NCI-H1048 (cell line): ENCODE measurements around the gene TYROBP.
"Not testable (repeated sequence)": the region's sequence is repeated elsewhere in the genome, so short reads cannot be mapped to it uniquely, and the experiment has no call there.

Experiments used
- DNase-seq: peaks from one replicate; lab custom pipeline; 2025; lab: John Stamatoyannopoulos, UW

TYROBP gene

DNA sequence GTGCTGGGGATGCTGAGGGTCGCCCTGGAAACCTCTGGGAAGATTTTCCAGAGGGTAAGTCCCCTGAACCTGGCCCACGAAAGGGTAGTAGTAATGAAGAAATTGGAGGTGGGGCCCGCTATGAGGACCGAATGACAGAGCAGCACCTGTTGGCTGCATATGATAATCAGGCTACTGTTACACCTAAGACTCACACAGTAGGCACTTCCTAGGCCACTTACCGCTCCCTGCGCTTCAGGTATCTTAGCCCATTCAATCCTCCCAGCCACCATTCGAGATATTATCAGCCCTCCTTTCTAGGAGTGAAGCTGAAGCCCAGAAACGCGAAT, 23.7 kb upstream of the TYROBP start:
- DNase-seq: no peak

DNA sequence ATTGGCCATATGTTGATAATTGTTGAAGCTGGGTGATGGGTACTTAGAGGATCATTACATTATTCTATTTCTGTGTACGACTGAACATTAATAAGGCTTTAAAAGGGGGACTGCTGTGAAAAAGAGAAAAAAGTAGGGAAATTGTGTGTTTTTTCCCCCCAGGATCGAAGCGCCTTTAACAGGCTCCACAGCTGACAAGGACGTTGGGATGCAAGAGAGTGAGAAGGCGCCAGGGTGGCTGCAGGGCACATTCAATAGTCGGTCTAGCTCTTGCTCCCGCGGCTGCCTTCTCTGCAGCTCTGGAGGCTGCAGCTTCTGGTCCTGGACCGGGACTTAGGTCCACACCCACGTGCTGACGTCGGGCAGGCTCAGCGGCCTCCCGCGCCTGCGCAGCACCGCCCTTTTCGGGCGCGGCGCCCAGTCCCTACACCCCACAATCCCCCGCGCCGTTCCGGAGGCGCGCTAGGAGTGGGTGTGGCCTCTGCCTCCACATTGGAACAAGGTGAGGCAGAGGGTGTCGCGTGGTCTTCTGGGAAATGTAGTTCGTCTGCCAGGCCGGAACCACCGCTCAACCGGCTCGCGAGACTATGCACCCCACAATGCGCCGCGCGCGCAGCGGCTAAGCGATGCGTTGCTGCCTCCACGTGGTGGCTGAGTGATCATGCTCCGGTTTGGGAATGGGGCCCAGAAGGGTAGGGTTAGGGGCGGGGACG, 23.2 kb upstream of the TYROBP start:
- peak; percentile 97 for DNase-seq

DNA sequence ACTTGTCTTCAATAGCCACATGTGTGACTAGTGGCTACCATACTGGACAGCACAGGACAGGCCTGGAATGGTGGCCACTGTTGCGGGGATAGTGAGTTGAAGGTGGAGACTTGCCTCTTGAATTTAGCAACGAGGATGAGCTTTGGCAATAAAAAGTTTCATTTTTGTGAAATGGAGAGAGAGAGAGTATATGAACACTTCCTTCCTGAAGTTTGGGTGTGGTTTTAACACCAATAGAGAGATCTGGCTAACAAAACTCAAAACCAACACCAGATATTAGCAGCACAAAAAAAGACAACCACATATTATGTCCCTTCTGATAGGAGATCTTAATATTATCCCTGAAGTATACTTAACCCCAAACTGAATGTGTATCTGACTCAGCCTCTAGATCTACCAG, 21.8 kb upstream of the TYROBP start:
- no peak for DNase-seq

DNA sequence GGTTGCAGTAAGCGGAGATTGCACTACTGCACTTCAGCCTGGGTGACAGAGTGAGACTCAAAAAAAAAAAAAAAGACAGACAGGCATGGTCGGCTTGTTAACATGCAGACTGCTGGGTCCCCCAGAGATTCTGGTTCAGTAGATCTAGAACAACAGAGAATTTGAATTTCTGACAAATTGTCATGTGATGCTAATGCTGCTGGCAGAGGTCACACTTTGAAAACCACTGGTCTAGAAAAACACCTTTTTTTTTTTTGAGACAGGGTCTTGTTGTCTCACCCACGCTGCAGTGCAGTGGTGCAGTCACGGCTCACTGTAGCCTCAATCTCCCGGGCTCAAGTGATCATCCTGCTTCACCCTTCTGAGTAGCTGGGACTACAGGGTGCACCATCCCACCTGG, 20.4 kb upstream of the TYROBP start:
- DNase-seq: no peak

DNA sequence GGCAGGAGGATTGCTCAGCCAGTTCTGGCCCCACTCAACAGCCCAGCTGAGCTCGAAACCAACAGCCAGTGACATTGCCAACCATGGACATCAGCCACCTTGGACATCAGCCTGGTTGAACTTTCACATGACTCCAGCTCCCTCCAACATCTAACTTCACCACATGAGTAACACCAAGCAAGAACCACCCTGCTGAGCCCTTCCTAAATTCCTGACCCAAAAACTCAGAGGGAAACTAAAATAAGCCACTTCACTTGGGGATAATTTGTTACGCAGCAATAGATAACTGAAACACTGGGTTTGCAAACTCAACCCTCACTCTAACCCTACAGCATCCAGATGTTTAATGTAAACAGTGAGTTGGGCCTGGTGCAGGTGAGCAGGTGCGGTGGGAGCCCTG, 17.4 kb upstream of the TYROBP start:
- DNase-seq: no peak

DNA sequence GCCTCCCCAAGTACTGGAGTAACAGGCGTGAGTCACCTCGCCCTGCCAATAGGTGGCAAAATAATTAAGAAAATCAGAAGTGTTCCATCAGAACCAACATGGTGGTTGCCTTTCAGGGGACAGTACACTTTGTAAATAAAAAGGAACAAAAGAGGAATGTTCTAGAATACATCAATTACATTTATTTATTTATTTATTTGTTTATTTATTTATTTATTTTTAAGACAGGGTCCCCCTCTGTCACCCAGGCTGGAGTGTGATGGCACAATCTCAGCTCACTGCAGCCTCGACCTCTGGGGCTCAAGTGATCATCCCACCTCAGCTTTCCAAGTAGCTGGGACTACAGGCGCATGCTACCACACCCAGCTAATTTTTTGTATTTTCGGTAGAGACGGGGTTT, 12.9 kb upstream of the TYROBP start:
- no peak for DNase-seq

DNA sequence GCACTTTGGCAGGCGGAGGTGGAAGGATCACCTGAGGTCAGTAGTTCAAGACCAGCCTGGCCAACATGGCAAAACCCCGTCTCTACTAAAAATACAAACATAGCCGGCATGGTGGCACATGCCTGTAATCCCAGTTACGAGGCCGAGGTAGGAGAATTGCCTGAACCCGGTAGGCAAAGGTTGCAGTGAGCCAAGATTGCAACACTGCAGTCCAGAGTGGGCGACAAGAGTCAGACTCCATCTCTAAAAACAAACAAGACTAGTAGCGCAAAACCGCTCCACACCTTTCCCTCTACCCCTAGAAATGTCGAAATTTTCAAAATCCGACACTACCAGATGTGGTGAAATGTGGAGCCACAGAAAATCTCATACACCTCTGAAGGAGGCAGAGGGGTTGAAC, 11.2 kb upstream of the TYROBP start:
- DNase-seq: no peak

DNA sequence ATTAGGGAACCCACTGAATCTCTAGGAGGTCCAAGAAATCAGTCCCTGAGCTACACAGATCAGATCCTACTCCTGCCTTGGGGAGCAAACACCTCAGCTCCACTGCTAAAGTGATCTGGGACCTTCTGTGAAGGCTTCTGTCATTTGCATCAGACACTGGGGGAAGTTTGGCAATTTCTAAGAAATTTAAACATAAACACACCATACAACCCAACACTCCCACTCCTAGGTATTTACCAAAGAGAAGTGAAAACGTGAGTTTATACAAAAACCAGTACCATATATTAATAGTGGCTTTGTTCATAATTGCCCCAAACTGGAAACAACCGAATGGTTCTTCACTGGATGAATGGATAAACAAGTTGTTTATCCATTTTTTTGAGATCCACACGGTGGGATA, 7.3 kb upstream of the TYROBP start:
- DNase-seq: no peak

DNA sequence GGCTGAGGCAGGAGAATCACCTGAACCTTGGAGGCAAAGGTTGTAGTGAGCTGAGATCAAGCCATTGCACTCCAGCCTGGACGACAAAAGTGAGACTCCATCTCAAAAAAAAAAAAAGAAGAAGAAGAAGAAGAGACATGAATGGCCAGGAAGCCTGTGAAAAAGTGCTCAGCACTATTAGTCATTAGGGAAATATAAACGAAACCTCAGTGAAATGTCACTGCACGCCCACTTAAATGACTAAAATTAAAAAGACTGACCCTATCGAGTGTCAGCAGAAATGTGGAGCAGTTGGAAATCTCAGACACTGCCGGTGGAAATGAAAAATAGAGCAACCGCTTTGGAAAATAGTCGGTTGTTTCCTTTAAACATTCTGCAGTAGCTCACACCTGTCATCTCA, 5.5 kb upstream of the TYROBP start:
- no peak for DNase-seq

DNA sequence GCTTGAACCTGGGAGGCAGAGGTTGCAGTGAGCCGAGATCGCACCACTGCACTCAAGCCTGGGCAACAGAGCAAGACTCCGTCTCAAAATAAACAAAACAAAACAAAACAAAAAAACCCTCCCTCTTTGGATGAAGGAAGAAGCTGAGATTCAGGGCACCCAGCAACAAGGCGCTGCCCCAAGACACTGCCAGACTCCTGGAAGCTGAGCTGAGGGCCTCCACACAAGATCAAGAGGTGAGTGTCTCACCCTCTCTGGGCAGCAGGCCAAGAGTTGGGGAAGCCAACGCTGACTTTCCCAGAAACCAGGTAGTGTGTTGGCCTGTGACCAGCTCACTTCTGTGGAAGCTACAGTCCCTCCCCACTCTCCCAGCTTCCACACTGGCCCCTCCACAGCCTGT, 3.7 kb upstream of the TYROBP start:
- no peak for DNase-seq

DNA sequence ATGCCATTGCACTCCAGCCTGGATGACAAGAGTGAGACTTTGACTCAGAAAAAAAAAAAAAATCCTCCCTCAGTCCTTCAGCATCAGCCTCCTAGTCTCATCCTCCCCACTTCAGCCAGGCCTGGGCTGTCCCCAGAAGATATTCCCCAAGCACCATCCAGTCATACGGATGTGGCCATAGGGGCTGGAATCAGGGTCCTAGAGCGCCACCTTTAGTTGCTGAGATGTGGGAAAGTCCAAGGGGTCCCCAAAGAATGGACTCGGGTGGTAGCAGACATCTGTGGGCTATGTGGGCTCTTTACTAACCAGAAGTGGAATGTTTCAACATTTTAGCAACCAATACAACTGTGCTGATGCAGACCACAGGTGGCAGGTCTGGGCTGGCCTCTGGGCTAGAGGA, 3.1 kb upstream of the TYROBP start:
- no peak for DNase-seq

DNA sequence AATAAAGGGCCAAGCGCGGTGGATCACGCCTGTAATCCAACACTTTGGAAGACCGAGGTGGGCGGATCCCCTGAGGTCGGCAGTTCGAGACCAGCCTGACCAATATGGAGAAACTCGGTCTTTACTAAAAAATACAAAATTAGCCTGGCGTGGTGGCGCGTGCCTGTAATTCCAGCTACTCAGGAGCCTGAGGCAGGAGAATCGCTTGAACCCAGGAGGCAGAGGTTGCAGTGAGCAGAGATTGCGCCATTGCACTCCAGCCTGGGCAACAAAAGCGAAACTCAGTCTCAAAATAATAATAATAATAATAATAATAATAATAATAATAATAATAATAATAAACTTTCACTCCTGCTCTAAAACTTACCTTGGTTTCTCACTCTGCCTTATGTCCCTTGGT, 2.3 kb upstream of the TYROBP start:
- not testable (repeated sequence) for DNase-seq

DNA sequence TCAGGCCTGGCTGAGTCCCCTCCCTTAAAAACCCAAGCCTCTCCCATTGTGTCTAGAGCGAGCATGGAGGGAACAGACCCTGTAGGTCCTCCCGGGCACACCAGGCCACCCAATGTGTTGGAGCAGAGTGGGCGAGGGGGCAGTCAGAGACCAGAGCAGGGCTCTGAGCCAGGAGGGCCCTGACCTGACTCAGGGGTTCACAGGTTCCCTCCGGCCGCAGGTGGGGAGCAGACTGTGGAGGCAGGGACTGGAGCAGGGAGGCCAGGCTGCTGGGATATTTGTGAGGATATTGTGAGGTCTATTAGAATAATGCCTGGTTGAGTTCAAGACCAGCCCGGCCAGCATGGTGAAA, 1.6 kb upstream of the TYROBP start:
- DNase-seq: no peak

DNA sequence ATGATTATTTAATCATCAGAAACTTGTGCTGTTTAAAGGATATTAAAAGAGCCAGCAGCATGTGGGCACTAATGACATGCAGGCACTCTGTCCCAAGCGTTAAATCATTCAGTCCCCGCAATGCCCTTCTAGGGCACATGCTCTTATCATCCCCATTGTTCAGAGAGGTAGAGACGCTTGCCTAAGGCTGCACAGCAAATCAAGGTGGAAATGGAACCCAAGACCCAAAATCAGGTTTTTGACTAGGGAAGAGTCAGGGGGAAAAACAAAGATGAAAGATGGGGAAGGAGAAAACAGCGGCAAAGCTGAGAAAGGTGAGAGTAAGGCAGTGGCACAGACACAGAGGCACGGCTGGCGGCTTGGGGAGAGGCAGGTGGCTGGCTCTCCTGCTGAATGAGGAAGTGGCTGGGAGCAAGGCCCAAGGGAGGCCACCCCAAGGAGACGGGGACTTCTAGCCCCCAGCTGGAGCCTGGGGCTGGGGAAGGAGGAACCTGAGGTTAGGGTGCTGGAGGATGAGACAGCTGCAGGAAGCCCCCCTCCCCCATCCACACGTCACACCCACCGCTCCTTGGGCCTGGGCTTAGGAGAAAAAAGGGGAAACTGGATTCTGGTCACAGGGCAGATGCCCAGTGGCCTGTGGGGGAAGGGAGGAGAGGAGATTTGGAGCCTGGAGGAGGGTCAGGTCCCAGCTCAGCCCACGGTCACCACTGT, 1.0 kb upstream of the TYROBP start:
- DNase-seq: no peak

DNA sequence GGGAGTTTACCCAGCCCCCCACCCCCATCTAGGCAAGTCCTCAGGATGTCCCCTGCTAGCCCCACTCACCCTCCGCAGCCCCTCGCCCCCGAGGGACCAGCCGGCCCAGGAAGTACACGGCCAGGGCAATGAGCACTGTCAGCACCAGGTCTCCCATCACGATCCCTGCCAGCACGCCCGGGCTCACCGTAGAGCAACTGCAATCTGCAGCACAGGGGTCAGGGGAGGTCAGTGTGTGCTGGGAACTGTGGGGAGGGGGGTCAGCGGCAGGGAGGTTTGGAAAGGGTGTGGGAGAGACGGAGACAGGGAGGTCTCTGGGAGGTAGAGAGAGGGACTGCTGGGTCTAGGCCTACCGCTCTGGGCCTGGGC, 734 bp downstream of the TYROBP start:
- no peak for DNase-seq

DNA sequence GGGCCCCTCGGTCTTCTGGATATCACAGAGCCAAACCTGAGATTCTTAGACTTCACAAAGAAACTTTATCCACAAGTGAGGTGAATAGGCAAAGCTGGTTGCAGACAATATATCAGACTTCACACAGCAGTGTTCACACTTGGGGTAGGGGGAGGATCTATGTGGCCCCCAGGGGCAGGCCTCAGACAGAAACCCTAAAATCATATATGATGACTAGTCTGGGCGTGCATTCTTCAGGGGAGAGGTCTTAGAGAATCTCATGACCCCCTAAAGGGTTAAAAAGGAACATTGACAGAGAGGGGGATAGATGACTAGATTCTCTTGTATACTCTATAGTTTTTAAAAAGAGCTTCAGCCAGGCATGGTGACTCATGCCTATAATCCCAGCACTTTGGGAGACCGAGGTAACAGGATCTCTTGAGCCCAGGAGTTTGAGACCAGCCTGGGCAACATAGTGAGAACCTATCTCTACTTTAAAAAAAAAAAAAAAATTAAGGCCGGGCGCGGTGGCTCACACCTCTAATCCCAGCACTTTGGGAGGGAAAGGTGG, 2.8 kb downstream of the TYROBP start:
- no peak for DNase-seq

DNA sequence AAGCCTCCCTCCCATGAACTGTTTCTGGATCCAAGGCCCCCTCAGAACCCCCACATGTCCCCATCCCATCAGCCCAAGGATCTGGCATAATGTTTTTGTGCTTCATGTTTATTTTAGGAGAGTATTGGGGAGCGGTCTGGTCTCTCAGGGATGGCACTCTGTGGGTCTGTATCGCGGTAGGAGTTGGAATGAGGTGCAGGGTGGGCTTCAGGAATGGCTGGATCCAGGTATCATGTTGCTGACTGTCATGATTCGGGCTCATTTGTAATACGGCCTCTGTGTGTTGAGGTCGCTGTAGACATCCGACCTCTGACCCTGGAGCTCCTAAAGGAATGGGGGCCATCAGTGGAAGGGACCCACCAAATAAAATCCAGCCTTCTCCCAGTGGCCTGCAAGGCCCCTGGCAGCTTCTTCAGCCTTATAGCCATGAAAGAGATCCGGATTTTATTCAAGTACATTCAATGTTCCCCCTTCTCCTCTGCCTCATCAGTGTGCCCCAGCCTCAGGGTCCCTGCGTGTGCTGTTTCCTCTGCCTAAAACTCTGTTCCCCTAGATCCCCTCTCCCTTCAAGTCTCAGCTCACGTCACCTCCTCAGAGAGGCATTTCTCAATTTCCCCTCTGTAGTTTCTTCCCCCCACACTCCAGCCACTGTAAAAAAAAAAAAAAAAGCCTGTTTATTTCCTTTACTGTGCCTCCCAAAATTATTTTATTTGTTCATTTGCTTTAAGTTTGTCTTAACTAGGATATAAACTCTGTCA, 3.6 kb downstream of the TYROBP start:
- DNase-seq: no peak

DNA sequence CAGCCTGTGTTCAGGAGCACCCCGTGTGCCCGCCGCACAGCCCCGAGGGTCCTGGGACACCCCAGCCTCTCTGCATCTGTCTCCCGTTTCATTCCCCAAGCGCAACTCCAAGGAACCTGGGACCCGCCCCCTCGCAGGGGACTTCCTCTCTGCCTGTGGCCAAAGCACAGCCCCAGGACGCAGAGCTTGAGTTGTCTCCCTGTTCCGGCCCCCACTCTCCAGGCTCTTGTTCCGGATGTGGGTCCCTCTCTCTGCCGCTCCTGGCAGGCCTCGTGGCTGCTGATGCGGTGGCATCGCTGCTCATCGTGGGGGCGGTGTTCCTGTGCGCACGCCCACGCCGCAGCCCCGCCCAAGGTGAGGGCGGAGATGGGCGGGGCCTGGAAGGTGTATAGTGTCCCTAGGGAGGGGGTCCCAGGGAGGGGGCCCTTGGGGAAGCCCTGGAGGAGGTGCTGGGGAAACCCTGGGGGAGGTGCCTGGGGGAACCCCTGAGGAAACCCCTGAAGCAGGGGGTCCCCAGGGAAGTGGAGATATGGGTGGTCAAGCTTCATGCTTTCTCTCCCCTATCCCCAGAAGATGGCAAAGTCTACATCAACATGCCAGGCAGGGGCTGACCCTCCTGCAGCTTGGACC, 4.4 kb downstream of the TYROBP start:
- DNase-seq: peak; percentile 21

DNA sequence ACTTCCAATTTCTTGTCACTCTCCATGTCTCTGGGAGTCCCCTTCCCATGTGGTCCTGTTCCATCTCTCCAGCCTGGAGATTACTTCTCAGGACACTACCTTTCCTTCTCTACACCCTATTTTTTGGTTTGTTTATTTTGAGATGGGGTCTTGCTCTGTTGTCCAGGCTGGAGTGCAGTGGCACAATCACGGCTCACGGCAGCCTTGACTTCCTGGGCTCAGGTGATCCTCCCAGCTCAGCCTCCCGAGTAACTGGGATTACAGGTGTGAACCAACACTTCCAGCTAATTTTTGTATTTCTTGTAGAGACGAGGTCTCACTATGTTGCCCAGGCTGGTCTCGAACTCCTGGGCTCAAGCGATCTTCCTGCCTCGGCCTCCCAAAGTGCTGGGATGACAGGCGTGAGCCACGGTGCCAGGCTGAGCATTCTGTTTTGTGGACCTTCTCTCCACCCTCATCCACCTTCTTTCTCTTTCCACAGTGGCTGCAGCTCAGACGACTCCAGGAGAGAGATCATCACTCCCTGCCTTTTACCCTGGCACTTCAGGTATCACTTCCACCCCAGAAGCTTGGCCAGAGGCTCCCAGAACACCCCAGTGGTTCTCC, 5.1 kb downstream of the TYROBP start:
- DNase-seq: no peak

DNA sequence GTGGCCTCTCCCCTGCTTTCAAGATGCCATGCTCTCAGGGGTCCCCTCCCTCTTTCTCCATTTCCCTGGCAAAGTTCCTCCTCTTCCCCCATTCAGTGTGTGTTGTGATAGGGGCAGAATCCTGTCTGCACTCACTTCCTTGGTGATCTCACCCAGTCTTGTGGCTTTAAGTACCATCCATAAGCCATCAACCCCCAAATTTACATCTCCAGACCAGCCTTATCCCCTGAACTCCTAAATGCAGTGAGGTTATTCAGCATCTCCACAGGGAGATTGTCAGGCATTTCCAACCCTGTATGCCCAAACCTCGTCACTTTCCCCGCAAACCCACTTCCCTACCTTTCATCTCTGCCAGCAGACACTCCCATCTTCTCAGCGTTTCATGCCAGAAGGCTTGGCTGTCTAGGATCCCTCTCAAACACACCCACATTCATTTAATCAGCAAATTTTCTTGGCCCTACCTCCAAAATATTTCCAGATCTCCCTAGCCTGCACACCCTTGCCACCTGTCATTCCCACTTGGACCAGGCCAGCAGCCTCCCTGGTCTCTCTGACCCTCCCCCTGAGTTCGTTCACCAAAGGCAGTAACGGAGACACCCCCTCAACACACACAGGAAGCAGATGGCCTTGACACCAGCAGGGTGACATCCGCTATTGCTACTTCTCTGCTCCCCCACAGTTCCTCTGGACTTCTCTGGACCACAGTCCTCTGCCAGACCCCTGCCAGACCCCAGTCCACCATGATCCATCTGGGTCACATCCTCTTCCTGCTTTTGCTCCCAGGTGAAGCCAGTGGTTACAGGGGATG, 6.0 kb downstream of the TYROBP start, which contains the start of gene HCST:
TSS of gene HCST (plus strand) at position 676 of the 808 bp plus-strand sequence. CDS start at position 741, 65 bp downstream.
- DNase-seq: no peak

DNA sequence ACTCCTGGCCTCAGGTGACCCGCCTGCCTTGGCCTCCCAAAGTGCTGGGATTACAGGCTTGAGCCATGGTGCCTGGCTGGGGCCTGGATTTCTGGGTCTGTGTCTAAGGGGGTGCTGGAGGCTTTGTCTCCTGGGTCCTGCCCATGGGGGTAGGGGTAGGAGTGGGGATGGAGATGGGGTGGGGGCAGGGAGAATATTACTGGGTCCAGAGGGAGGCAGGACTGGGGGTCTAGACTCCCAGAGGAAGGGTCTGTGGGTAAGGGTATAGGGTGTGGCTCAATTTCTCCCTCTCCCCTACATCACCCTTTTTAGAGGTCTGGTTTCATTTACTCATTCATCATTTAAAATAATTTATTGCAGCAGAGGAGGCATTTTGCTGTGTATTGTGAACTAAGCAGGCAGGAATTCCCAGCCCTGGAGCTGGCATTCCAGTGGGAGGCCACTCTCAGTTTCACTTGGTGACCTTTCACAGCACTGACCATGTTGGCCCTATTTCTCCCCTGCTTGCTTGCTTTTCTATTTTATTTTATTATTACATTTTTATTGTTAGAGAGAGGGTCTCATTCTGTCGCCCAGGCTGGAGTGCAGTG, 6.9 kb downstream of the TYROBP start:
- no peak for DNase-seq
